CD4-positive, alpha-beta T cell treated with Interleukin-2 at 100 ng/mL for 4 hours (primary cell): Measurements from ENCODE around the gene PTH1R.

Experiments
- DNase-seq: peaks from one replicate; pipeline ENCODE4 v3.0.0-alpha.2; 2020; ENCODE audit warnings: low spot score

Gene PTH1R

DNA sequence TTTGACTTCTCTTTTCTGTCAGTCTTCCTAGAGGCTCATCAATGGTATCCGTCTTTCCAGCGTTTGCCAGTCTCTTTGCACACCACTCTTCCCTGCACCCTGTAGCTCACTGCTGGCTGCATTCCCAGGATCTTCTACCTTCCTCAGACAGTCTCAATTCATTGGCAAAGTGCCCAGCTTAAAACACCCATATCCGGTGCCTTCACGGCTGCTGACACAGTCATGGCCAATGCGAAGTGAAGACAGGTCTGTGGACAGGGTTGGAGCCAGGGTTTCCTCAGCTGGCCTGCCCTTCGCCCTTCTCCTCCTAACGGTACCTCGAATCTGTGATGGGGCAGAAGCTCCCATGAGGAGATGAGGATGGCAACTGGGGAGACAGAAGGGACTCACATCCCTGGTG is 36.1 kb downstream of the PTH1R start:
- DNase-seq = peak; percentile 20

DNA sequence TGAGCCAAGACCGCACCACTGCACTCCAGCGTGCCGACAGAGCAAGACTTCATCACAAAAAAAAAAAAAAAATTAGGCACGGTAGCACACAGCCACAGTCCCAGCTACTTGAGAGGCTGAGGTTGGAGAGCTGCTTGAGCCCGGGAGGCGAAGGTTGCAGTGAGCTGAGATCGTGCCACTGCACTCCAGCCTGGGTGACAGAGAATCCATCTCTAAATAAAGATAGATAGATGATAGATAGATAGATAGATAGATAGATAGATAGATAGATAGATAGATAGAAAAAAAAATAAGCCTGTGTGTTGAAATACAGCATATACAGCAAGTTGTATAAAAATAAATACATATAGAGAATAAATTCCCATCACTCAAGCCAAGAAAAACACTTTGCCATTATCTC is 37.3 kb downstream of the PTH1R start:
- no peak for DNase-seq

DNA sequence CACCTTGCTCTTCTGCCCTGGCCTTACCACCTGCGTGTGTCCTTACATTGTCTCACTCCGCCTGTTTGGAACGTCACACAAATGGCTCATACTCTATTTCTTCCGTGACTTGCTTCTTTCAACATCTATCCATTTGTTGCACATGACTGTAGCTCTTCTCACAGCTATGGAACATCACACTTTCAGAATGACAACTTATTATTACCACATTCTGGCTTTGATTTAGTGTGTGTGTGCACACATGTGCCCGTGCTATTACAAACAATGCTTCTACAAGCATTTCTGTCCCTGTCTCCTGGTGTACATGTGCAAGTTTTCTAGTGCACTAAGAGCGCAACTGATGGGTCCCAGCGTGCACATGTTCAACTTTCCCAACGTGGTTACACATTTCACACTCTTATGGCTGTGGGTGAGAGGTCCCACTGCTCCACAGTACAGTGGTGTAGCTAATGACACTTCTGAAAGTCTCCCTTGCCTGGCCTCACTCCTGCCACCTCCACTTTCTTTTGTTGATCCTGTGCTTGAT is 37.8 kb downstream of the PTH1R start:
- DNase-seq = no peak

DNA sequence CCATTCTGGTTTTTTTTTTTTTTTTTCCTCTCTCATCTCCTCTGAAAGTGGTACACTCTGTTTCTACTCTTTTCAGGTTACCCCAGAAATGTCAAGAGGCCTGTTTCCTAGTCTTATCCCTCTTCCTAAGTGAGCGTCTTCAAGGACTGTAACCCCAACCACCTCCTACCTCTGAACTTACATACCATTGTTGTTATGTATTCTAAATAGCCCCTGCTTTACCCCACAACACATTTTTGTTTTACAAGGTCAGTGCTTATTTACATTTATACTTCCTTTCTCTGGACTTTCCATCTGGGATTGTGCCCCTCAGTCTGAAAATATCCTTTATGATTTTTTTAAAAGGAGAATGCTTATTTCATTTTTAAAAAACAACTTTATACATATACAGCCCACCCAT is 38.8 kb downstream of the PTH1R start:
- no peak for DNase-seq

DNA sequence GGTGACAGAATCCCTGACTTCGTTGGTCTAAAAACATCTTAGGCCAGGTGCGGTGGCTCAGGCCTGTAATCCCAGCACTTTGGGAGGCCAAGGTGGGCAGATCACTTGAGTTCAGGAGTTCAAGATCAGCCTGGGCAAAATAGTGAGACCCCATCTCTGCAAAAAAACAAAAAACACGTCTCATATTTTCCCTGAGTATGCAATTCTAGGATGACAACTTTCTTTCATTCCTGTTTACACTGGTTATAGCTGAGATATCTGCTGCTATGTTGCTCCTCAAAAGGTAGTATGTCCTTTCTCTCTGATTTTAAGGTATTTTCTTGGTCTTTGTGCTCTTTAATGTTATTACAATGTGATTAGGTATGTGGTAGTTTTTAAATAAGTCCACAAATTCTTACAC is 39.3 kb downstream of the PTH1R start:
- DNase-seq = no peak

DNA sequence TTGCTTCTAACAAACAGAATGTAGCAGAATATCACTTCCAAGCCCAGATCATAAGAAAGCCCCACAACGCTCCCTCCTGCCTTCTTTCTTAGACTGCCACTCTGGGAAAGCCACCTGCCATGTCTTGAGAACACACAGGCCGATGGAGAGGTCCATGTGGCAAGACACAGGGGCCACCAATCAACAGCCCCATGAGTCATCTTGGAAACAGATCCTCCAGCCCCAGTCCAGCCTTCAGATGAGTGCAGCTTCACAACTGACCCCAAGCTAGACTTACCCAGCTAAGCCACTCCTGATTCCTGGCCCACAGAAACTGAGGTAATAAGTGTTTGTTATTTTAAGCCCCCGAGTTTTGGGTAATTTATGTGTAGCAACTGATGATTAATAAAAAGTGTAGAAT is 39.7 kb downstream of the PTH1R start:
- DNase-seq = no peak

DNA sequence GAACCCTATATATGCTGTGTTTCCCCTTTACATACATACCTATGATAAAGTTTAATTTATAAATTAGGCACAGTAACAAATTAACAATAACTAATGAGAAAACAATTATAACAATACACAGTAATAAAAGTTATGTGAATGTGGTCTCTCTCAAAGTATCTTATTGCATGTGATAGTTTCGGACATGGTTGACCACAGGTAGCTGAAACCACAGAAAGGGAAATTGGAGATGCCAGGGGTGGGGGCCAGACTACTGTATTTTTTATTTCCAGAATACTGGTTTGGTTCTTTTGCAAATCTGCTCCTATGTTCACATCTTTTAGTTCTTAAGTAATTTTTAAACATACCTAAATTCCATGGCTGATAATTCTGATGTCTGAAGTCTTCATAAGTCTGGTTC is 40.7 kb downstream of the PTH1R start:
- no peak for DNase-seq

DNA sequence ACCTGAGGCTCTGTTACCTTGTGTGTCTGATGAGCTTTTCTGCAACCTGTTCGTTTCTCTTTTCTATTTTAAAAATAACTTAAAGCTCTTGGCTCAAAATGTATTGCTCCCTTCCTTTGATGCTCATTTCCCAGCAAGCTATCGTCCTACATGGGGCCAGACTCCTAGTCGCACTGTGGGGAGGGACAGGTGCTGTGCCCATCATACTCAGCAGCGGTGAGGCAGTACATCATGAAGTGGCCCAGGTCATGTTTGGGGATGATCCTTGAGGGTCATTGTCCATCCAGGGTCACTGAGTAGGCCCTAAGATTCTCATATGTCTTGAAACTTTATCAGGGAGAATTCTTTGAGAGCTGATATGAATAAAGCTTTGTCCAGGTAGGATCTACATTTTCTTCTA is 41.1 kb downstream of the PTH1R start:
- DNase-seq = no peak

DNA sequence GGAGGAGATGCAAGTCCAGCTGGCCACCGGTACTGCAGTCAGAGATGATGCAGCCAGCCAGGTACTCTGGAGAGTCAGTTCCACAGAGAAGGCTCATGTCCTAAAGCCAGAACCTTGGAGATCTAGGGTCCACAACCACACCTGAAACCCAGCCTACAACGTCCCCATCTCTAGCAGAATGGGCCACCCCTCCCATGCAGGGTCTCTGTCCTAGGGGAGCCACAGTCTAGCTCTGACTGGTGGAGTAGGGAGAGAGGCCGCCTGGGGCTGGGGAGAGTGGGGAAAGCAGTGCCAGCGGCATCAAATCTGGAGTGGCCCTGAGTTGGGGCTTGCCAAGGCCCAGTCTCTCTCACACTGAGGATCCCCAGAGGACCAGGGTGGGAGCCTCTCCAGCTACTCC is 43.5 kb downstream of the PTH1R start:
- no peak for DNase-seq

DNA sequence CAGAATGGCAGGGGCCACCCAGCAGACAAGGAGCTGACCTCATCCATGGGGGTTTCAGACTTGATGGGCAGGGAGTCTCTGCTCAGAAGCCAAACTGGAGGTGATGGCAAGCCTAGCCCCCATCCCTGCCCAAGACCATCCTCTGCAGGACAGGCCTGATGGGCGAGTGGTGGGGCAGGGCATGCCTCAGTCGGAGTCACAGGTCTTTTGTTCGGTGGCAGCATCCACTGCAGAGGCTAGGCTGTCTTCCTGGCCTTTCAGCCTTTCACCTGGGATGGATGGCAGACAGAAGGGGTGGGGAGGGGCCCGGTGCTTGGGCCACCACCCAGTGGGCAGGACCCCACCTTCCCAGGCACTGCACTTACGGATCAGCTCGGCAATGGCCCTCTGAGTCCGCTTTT is 44.4 kb downstream of the PTH1R start:
- DNase-seq = no peak

DNA sequence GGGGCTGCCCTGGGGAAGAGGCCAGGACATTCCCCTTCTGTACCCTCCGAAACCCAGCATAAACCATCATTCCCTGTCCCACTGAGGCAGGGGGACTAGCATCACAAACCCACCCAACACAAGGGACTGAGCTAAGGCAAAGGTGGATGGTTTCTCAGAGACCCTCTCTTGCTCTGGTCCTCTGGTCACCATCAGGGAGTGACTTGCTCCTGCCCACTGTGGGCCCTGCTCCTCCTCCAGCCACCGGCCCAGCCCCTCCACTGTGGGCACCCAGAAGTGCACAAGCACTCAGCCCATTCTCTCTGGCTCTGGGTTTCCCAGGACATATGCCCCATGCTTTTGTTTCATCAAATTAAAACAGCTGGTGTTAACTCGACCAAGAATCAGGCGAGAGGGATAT is 44.9 kb downstream of the PTH1R start:
- no peak for DNase-seq

DNA sequence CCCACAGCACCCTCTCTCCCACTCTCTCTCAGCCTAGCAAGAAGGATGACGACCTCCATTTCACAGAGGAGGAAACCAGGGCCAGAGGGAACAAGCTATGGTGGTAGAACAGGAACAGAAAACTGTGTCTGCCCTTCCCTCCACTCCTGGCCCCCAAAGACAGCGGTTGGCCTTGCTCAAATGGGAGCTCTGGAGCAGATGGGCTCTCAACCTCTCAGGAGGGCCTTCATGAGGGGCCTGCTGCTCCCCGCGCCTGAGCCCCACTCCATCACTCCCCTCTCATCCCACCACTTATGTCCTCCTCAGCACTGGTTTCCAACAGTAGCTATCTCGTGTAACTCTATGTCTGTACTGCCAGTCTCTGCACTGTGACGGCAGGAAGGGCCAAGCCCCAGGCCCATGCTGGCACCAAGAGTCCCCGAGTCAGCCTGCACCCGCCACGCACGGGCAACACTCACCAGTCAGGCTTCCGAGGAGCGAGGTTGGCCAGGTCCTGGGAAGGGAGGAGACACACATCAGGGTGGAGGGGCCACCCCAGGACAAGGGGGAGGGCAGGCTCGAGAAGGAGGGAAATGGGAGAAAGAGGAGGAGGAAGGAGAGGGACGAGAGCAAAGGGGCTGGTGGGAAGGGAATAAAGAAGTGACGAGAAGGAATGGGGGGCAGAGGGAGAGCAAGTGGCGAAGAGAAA is 45.5 kb downstream of the PTH1R start:
- no peak for DNase-seq

DNA sequence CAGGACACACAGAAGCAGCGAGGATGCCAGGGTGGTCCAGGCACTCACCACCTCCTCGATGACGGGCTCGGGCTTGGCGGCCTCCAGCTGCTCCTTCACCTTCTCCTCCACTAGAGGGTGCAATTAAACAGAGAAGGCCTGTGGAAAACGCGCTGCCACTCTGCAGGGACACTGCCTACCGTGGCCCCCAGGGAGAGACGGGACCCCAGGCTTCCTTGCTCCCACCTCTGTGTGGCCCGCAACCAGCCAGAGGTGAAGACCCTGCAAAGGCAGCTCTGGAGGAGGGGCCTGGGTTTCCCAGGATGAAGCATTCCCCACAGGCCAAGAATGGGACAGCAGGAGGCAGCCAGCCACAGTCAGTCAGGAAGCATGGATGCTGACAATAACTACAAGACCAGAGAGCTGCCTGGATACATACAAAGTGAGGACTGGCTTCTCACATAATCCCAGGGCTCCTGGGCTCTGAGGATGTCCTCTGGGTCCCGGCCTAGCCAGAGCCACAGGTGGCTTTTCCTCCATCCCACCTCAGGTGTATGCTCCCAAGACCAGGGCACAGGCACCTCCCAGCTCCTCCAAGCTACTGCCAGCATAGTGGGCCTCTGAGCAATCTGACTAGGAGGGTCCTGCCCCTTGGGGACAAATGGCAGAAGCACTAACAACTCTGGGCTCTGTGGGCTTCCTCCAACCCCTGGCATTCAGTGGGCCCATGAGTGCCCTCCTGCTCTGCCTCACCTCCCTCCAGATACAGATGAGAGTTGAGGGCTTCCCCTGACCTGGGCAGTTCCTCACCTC is 46.2 kb downstream of the PTH1R start:
- DNase-seq = peak; percentile 56

DNA sequence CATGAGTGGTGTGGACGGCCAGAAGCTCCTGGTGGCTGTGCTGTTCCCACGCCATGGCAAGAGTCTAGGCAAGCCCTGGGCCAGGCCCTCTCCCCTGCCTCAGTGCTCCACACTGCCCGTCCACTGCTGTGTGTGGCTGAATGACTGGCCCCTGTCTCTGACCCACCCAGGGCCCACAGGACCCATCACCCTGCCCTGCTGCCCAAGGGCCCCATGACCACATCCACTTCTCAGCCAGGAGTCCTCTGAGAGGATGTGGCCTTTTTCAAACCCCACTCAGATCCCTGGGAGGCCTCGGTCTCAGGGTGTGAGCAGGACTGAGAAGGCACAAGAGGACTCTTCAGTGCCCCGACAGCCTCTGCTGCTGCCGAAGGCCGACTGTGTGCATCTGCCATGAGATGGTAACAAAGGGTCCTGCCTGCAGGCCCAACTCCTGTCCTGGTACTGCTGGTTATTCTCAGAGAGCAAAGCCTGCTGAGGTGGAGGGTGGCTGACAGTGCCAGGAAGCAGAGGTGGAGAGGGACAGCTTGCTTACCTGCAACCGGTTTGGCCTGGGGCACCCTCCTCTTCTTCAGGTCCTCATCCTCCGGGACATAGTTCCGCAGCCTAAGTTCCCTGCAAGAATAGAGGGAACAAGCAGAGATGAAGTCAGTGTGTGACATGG is 47.5 kb downstream of the PTH1R start:
- DNase-seq = no peak

DNA sequence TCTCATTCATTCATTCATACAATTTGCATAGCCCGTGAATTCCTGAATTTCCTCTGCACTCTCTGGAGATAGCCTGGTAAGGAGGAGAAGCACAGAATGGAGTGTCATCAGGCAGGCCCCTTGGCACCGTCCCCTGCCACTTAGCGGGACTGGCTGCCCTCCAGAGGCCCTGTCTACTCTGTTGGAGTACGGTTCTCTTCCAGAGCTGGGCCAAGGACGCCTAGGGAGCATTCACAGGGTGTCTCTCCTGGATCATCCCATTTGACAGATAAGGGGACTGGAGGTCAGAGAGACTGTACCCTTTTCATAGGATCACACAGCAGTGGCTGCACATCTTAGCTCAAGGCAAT is 48.0 kb downstream of the PTH1R start:
- no peak for DNase-seq

DNA sequence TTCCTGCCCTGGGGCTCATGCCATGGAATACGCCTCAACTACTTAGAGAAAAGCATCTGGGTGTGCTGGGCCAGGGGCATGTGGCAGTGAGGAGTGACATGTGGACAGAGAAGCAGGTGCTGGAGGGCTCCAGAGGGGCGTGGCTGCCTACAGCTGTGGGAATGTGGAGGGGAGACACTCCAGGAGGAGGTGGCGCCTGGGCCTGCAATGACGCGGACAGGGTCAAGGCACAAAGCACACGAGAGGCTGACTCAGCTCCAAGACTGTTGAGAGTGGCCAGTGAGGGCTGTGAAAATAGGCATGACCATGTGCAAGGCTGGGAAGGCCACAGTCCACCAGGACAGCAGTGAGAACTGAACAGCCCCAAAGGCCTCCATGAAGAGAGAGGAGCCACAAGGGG is 48.5 kb downstream of the PTH1R start:
- no peak for DNase-seq

DNA sequence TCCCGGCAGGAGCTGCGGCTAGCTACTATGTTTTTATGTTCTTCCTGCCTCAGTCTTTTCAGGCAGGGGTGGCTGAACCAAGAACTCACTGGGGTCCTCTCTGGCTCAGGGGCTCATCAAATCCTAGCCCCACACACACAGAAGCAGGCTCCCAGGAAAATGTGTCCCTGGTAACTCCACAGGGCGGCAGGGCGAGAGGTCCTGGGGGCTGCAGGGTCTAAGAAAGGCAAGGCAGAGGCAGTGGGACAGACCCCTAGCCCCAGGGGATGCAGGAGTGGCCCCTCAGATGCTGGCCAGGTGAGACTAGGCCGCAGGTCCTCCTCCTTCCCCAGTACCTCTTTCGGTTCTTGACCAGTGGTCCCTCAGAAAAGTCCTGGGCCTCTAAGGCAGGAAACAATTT is 48.9 kb downstream of the PTH1R start:
- DNase-seq = no peak

DNA sequence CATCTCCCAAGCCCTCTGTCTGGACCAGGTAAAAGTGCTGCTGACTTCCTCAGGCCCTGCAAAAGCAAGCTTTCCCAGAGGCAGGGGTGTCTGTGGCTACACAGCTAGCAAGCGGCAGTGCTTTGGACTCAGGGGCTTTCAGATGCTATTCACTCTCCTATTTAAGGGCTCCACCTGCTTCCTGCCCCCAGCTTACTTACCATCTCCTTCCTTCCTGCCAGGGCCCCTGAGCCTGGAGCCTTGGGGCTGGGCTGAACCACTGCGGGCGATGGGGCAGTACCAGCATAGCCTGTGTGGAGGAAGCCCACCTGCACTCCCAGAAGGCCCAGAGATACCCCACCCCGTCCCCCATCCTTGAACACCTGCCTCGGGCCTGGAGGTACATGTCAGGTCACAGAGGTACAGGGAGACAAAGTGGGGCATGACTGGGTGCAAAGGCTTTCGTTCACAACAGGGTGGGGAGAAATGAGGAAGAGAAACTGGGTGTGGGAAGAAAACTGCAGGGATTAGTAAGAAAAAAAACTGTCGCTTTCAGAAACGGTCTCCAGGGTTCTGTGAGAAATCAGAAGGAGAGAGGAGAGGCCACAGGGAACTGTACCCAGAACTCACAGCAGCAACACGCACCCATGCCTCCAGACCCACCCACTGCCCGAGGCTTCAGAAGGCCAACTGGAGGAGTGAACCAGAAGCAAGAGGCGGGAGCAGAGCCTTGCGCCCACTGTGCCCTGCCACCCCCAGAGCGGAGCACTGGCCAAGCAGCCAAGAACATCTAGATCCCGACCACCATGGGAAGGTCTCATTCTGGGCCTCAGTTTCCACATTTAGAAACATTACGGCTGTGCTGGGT is 49.6 kb downstream of the PTH1R start:
- no peak for DNase-seq

DNA sequence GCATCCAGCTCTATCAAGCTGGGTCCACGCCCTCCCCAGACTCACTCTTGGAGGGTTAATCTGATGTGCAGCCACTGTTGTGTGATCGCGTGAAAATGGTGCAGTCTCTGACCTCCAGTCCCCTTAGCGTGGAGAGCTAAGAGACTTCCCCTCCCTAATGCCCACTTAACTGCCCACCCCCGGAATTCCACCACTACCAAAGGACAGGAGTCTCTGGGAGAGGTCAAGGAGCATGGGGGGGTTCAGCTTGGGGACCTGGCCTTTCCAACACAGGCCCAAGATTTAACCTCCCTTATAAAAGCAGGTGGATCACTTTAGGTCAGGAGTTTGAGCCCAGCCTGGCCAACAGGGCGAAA is 50.2 kb downstream of the PTH1R start:
- DNase-seq = no peak

DNA sequence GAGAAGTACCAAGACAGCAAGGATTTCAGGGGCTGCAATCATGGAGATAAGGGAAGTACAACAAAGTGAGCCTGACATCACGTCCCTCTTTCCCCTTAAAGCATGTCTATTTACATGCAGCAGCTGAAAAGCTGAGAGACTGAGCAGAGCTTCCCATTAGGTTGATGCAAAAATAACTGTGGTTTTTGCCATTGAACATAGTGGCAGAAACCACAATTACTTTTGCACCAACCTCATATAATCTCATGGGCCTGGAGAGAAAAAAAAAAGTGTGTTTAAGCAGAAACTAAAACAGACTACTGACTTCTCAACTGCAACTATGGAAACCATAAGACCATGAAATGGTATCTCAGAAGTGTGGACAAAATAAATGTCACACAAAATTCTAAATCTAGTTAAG is 50.8 kb downstream of the PTH1R start:
- DNase-seq = peak; percentile 38

DNA sequence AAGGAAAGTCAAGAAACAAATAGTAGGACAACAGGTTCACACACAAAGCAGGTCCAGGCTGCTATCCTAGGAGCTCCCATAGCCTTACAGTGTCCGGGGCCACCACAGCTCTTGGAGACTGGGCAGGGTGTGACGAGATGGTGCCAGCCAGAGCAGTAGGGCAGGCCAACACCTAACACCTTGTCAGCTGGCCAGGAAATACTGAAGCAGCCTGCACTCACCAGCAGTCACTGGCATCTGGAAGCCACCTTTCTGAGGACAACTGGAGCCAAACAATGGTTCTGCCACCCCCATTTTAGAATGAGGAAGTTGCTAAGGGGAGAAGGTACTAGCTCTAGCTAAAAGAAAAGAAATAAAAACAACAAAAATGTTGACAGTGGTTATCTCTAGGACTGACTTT is 51.8 kb downstream of the PTH1R start:
- DNase-seq = no peak

DNA sequence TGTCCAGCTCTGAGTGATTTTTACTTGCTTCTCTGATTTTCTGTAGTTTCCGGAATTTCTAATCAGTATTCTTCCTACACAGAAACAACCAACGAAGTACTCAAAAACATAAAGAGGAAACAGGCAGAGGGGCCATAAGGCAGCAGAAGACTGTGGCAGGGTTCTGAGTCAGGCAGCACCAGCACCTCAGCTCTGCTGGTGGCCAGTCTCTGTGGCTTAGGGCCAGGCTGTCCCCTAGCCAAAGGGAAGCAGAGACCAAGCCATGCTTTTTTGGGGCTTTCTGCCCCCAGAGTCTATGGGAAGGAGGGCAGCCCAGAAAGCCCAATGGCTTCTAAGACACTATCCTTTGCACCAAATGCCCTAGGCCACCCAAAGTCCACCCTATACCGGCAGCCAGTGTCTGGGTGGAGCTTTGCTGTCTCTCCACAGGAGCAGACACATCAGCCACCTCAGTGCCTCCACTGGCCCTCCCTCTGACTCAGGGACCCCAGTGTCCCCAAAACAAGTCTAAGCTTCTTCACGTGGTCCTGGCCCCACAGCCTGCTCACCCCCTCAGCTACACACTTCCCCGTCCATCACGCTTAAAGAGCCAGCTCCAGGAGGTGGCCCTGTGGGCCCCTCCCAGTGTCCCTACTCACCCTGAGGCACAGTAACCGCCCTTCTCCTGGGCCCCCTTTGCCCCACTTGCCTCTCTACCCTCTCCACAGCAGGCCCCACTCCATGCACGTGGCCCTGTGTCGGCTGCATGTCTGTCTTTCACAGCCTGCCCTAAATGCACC is 52.8 kb downstream of the PTH1R start:
- no peak for DNase-seq
